ENCODE measurements around the gene PPP1R27.
"Not testable (repeated sequence)": the region's sequence is repeated elsewhere in the genome, so short reads cannot be mapped to it uniquely, and the experiment has no call there.

Gene PPP1R27

GRCh38 chr17:81840826-81841778 lies 6.3 kb upstream of the PPP1R27 start:
- DNase-seq = no peak

DNA sequence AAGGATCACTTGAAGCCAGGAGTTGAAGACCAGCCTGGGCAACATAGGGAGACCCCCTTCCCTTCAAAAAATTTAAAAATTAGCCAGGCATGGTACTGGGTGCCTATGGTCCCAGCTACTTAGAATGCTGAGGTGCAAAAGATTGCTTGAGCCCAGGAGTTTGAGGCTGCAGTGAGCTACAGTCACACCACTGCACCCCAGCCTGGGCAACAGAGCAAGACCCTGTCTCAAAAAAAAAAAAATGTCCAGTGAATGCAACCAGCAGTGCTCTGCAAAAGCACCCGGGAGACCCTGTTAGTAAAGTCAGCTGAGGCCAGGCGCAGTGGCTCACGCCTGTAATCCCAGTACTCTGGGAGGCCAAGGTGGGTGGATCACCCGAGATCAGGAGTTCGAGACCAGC lies 5.2 kb upstream of the PPP1R27 start:
- not testable (repeated sequence) for DNase-seq

DNA sequence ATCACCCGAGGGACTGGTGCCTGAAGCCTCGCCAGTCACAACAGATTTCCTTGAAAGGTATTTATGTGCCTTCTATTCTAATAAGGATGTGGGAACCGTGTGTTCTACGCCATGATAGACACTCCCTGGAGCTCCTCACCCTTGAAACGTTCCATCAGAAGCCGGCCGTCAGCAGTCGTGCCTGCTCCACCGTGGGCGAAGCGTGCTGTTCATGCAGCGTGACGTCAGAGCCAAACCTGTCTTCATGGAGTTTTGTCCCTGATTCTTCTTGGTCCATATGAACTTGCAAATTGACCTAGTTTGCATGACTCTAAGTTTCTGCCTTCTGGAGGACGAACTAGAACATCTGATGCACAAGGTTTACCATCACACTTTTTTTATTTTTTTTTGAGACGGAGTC lies 4.5 kb upstream of the PPP1R27 start:
- DNase-seq = no peak

GRCh38 chr17:81838753-81839255 lies 4.0 kb upstream of the PPP1R27 start:
- DNase-seq = no peak

DNA sequence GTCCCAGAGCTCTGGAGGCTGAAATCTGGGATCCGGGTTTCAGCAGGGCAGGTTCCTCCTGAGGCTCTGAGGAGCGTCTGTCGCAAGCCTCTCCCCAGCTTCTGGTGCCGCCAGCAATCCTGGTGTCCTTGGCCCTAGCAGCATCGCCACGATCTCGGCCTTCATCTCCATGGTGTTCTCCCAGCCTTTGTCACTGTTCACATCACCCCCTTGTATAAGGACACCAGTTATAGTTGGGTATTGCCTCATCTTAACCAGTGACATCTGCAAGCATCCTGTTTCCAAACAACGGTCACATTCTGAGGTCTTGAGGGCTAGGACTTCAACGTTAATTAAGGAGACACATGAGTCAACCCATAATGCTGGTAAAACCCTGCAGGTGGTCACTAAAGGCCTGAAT lies 2.8 kb upstream of the PPP1R27 start:
- no peak for DNase-seq

DNA sequence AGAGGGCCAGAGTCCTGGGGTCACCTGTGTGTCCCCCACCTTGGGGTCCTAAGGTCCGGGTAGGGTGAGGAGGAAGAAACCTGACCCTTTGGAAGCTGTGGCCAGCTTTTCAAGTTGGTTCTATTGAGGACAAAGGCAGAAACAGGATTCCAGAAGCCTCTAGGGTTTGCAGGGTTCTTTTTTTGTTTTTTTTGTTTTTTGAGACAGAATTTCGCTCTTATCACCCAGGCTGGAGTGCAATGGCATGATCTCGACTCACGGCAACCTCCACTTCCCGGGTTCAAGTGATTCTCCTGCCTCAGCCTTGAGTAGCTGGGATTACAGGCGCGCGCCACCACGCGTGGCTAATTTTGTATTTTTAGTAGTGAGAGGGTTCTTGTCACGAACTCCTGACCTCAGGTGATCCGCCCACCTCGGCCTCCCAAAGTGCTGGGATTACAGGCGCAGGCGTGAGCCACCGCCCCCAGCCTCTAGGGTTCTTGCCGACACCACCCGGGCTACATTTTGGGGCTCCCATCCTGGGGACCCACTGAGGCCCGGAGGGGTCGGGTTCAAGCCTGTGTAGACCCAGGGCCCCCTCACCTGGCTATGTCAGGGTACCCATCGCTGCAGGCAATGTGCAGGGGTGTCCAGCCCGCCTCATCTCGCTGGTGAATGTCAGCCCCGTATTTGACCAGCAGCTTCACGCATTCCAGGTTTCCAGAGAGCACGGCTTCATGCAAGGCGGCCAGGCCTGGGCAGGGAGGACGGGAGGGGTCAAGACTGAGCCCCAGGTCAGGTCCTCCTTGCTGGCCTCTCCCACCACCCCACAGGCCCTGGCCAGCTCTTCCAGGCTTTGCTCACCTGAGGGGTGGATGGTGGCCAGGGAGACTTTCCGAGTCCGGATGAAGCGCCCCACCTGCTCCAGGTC lies 674 bp downstream of the PPP1R27 start:
- DNase-seq = no peak

DNA sequence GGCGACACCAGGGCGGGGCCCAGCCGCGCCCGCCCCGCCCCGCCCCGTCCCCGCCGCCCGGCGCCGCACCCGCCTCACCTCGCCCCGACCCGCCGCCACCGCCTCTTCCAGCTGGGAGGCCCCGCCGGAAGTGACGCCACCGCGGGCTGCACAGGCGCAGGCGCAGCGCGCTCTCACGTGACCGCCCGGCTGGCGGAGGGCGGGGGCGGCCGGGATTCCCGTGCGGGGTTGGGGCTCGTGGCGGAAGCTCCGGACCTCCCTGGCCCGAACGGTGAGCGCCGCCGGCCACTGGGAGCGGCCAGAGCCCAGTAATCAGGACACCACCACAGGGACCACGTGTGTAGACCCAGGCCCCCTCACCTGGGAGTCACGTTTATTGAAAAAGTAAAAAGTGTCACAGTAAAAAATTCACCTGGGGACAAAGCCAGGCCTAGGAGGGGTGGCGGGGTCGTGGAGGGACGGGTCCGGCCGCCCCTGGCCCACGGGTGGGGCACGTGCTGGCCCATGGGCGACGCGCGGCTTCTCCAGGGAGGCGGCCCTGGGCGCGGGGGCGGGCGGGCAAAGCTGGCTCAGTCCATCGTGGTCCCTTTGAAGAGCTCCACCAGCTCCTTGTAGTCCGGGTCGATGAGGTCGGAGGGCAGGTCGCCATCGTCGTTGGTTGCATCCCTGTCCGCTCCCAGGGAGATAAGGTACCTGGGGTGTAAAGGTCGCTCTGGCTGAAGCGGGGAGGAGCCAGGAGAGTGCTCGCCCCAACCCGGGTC lies 1.5 kb downstream of the PPP1R27 start, which contains the start of gene MCRIP1:
TSS of gene MCRIP1 (minus strand) at position 132 of the 761 bp plus-strand sequence. CDS start 8,785 bp downstream, outside the sequence.
- DNase-seq = peak; percentile 45

DNA sequence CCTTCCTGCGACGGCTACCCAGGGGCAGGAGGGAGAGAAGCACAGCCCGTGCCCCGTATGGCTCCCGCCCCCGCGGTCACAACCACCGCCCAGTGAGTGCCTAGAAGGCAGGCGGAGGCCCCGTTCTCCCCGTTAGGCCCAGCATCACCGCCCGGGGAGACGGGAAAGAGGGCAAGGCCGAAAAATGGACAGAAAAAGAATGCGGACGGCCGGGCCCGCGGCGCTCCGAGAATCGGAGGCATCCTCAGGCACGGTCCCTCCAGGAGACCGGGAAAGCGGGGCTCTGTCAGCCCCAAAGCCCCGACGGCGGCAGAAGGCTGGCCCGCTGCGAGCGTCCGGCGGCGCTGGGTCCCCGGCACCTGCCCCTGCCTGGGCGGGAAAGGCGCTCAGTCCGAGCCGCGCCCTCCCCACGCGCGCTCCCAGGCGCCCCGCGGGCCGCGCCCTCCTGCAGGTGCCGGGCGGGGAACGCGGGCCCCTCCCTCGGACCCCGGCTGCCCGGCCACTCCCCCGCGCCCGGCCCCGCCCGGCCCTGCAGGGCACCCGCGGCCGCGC lies 2.2 kb downstream of the PPP1R27 start:
- no peak for DNase-seq

DNA sequence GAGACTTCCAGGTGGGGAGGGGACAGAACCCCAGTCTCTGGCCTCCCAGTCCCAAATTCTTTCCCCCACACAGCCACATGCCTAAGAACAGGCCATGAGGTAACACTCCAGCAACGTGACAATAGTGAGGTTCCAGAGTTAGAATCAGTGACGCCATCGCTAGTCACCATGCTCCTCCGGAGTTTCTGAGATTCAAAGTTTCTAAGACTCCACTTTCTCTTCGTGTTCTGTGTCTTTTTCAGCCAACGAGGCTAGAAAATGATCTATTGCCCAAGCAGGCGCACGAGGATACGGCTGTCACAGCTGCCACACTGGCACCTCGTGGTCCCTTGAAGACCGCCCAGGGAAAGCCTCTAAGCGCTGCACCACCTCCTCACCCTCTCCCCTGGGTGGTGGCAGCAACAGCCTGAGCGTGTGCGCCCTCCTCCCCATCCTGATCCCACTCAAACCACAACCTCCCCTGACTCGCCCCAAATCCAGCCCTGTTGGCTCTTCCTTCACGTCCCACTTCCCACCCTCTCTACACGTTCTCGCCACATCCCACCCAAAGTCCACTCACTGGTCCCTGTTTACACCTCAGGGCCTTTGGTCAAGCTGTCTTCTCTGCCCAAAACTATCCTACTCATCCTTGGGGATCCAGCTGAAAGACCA lies 2.8 kb downstream of the PPP1R27 start:
- DNase-seq = no peak

DNA sequence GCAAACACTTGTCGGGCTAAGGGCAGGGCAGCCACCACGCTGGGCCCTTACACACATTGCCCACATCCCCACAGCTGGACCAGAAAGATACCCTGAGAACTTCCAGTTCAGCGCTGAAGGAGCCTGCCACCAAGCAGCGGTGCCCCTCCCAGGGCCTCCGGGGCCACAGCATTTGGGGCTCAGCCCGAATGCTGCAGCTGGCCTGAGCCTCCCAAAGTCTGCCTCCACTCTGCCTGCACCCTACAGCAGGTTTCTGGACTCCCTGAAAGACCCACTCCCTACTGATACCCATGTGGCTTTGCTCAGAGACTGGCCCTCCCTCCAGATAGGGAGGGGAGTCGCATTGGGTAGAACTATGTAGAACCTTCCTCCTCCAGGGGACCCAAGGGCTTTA lies 3.3 kb downstream of the PPP1R27 start:
- no peak for DNase-seq

GRCh38 chr17:81829858-81830257 lies 5.0 kb downstream of the PPP1R27 start:
- DNase-seq = no peak

DNA sequence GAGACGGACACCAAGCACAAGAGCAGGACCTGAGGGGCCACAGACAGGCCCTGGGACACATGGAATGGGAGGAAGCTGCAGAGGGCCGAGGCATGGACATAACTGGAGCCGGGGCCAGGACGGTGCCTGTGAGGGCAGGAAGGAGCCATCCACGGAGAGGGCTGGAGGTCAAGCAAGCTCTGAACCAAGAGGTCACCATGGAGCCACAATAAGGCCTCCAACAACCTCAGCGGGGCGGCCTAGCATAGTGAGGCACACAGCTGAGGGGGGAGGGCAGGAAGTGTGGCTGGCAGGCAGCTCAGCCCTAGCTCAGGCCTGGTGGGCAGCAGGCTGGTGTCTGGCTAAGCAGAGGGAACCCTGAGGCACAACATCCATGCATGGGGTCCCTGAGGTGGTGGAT lies 6.2 kb downstream of the PPP1R27 start:
- DNase-seq = no peak

- DNase-seq = no peak
Observed at GRCh38 chr17:81825841-81826466, 8.9 kb downstream of the PPP1R27 start.

DNA sequence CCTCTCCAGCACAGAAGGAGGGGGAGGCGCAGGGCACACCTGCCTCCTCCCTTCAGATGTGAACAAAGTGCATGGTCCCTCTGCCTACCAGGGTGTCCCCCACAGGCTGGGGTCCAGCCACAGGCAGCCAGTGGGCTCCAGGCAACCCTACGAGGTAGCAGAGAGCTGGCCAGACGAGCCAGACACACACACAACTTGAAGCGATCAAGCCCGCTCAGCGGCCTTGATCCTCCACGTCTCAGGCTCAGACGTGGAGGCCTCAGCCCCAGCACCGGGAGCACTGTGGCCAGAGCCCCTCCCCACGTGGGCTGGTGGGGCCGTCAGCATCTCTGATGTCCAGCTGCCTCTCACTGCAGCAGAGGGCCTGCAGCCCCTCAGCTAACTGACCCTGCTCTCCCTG lies 10.3 kb downstream of the PPP1R27 start:
- DNase-seq = no peak

GRCh38 chr17:81823820-81824550 lies 10.9 kb downstream of the PPP1R27 start:
- DNase-seq = no peak

DNA sequence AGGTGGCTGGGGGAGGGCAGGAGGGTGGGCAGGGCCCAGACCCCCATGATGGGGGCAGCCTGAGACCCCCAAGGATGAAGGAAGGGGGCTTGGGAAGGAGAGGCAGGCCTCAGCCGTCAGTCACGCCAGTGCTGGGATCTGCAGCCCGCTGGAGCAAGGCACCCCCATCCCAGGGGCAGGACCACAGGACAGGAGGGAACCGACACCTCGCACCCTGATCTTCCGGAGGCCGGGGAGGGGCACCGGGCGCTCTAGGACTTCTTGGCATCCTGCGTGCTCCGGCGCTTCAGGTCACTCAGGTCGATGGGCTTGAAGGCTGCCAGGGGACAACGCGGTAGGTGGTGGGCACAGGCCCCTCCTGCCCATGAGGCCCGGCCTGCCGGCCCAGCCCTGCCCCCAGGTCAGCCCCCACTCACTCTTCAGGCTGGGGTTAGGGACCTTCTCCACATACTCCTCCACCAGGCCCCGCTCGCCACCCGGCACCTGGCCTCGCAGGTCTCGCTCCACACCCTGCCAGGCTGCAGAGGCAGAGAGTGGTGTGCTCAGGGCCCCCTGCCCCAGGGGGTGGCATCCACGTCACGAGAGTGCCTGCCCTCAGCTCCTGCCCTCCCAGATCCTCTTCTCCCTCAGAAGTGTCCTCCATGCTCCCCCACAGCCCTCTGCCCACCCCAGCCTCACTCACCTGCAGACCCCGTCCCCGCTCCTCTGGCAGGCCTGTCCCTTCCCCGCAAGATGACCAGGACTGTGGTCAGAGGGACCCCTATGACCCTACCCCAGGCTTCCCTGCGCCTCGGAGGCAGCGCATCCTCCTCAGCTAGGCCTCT lies 11.6 kb downstream of the PPP1R27 start:
- no peak for DNase-seq

GRCh38 chr17:81822312-81822637 lies 12.6 kb downstream of the PPP1R27 start:
- DNase-seq = no peak

GRCh38 chr17:81821603-81822311 lies 13.1 kb downstream of the PPP1R27 start:
- DNase-seq = peak; percentile 31

DNA sequence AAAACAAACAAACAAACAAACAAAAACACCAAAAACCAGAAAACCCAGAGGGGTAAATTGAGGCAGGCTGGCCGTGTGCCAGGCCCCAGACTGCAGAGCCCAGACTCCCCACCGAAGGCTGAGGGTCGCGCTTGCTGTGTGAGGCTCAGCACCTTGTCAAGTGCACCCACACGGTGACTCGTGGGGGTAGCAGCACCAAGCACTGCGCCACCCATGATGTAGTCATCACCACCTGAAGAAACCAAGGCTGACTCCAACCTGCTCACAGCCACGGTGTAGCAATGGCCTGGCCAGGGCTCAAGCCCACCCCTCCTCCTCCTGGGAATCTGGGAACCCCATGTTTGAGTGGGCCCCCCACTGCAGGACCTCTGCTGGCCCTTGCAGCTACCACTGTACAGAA lies 13.7 kb downstream of the PPP1R27 start:
- no peak for DNase-seq

Measured in NCI-H2029 treated with DMSO at 0.1 percent for 48 hours (cell line).